GM12801 (cell line): Measurements from ENCODE around the gene DPH1.

Experiments
- CTCF ChIP-seq: IDR thresholded peaks from one replicate; pipeline ENCODE4 v1.5.1; 2011; ENCODE audit warnings: control low read depth; ENCODE audit not compliant: insufficient read length; ENCODE audit errors: extremely low read depth

DPH1 gene

GRCh38 chr17:2050300-2051060 lies 20.5 kb downstream of the DPH1 start:
- no peak for TF ChIP-seq CTCF

- no peak for TF ChIP-seq CTCF
Observed at GRCh38 chr17:2051061-2051932, 21.3 kb downstream of the DPH1 start.

GRCh38 chr17:2051933-2052559 lies 22.1 kb downstream of the DPH1 start:
- no peak for TF ChIP-seq CTCF

- no peak for TF ChIP-seq CTCF
Observed at GRCh38 chr17:2053380-2054261, 23.7 kb downstream of the DPH1 start.

GRCh38 chr17:2054262-2054511 lies 24.2 kb downstream of the DPH1 start:
- no peak for TF ChIP-seq CTCF

- no peak for TF ChIP-seq CTCF
Observed at GRCh38 chr17:2054512-2055291, 24.7 kb downstream of the DPH1 start, which contains the start of gene HIC1. Gene HIC1, plus strand, starts transcription at chr17:2055103. Its CDS starts 1,588 bp downstream, at chr17:2056691.
